MCF 10A (cell line): ENCODE results near the gene DISP2. TPM values are rescaled to one million over a fixed set of nuclear protein-coding genes. Genes with fewer than 3 reads are reported as not detected.

Source experiments
- BruUV-seq: library from RNA; stranded (reverse); fragments of 400-500 nt; replicated peaks from 2 replicates; lab custom pipeline; 2021; lab: Mats Ljungman, UMichigan
- CTCF ChIA-PET: fragments of 300-600 bp; sonication (Branson Sonifier 250); formaldehyde crosslinking; extraction: SDS; loops from one replicate; lab custom pipeline; 2021; ENCODE audit warnings: antibody characterized with exemption, inconsistent platforms; lab: Yijun Ruan, JAX
- POLR2A ChIA-PET: fragments of 300-600, 350-650 bp; sonication (Branson Sonifier 250); formaldehyde crosslinking; extraction: SDS; loops from one replicate; lab custom pipeline; 2020; ENCODE audit warnings: antibody characterized with exemption, inconsistent platforms; lab: Yijun Ruan, JAX
- DNase-seq: peaks from one replicate; pipeline ENCODE4 v3.0.0-alpha.2; 2018; ENCODE audit not compliant: unreplicated experiment
- H3K27ac Mint-ChIP-seq: one replicate; pipeline ENCODE4 v1.8.0; 2022; ENCODE audit warnings: mild to moderate bottlenecking, low read depth, mixed read lengths; ENCODE audit not compliant: unreplicated experiment
- H3K27me3 Mint-ChIP-seq: one replicate; pipeline ENCODE4 v1.8.0; 2022; ENCODE audit warnings: mixed read lengths; ENCODE audit not compliant: insufficient read depth, unreplicated experiment
- H3K36me3 Mint-ChIP-seq: one replicate; pipeline ENCODE4 v1.8.0; 2022; ENCODE audit warnings: mild to moderate bottlenecking, moderate library complexity, mixed read lengths; ENCODE audit not compliant: insufficient read depth, unreplicated experiment
- H3K4me1 Mint-ChIP-seq: one replicate; pipeline ENCODE4 v1.8.0; 2022; ENCODE audit warnings: mixed read lengths; ENCODE audit not compliant: insufficient read depth, unreplicated experiment
- H3K4me3 Mint-ChIP-seq: one replicate; pipeline ENCODE4 v1.8.0; 2022; ENCODE audit warnings: mild to moderate bottlenecking, moderate library complexity, mixed read lengths; ENCODE audit not compliant: unreplicated experiment
- H3K9me3 Mint-ChIP-seq: one replicate; pipeline ENCODE4 v1.8.0; 2022; ENCODE audit warnings: mixed read lengths; ENCODE audit not compliant: unreplicated experiment
- intact Hi-C: fragments of 100-400 bp; cut with micrococcal nuclease; formaldehyde crosslinking; loops from 2 replicates; pipeline ENCODE4 v1.14.1; 2022
- total RNA-seq: library from RNA; stranded (reverse); gene quantifications from 2 replicates; pipeline ENCODE4 v1.2.3, GENCODE V29; 2022
- TF ChIP-seq, protein P1 (sequence below): fragments of 200-600 bp; IDR thresholded peaks from one replicate; pipeline ENCODE4 v1.8.0; 2022; ENCODE audit warnings: antibody characterized with exemption, mild to moderate bottlenecking; ENCODE audit not compliant: unreplicated experiment

The DISP2 gene
- total RNA-seq, 1 experiment from 2014 or later = 1.8 TPM

GRCh38 chr15:40366457-40367370, 8.7 kb downstream of the DISP2 start:
- no TSS peak for BruUV-seq
- Mint-ChIP-seq H3K4me1 (peaks cover 6% of the 10 kb centered on the region), H3K36me3 (peaks cover 7% of the 10 kb centered on the region), H3K9me3 (no peaks in the 10 kb centered on the region), H3K4me3 (no peak overlapping the region), H3K27ac (no peak overlapping the region), H3K27me3 (no peaks in the 10 kb centered on the region)
- ChIA-PET POLR2A (interaction anchor here (0.6 to 1.6 kb wide), 5 partner anchors 22 to 44 kb away, joined by 3 to 7 read pairs (median 4); no protein-coding TSS in a partner anchor), CTCF (interaction anchor here (0.6 to 8.1 kb wide), 22 partner anchors 9 to 289 kb away, joined by 3 to 112 read pairs (median 10); partner anchors contain the start of genes CCDC9B, DISP2 and KNSTRN)
- TF ChIP-seq, protein P1, sequence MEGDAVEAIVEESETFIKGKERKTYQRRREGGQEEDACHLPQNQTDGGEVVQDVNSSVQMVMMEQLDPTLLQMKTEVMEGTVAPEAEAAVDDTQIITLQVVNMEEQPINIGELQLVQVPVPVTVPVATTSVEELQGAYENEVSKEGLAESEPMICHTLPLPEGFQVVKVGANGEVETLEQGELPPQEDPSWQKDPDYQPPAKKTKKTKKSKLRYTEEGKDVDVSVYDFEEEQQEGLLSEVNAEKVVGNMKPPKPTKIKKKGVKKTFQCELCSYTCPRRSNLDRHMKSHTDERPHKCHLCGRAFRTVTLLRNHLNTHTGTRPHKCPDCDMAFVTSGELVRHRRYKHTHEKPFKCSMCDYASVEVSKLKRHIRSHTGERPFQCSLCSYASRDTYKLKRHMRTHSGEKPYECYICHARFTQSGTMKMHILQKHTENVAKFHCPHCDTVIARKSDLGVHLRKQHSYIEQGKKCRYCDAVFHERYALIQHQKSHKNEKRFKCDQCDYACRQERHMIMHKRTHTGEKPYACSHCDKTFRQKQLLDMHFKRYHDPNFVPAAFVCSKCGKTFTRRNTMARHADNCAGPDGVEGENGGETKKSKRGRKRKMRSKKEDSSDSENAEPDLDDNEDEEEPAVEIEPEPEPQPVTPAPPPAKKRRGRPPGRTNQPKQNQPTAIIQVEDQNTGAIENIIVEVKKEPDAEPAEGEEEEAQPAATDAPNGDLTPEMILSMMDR = no peak
- DNase-seq = no peak
- intact Hi-C loops = no loop called here

GRCh38 chr15:40367371-40367685, 9.3 kb downstream of the DISP2 start:
- no peak for DNase-seq
- TF ChIP-seq, protein P1 = no peak
- intact Hi-C loops = no loop called here
- BruUV-seq = no TSS peak
- Mint-ChIP-seq H3K4me1 (peaks cover 6% of the 10 kb centered on the region), H3K4me3 (peak overlapping the region; percentile 64), H3K9me3 (no peaks in the 10 kb centered on the region), H3K36me3 (peaks cover 7% of the 10 kb centered on the region), H3K27me3 (no peaks in the 10 kb centered on the region), H3K27ac (peak overlapping the region; percentile 91)
- CTCF ChIA-PET = interaction anchor here (0.7 to 8.1 kb wide), 26 partner anchors 10 to 320 kb away, joined by 3 to 112 read pairs (median 10); partner anchors contain the start of genes CCDC9B, DISP2, INAFM2 and KNSTRN
- POLR2A ChIA-PET = interaction anchor here (0.8 to 2.8 kb wide), 6 partner anchors 12 to 150 kb away, joined by 3 to 10 read pairs (median 5); partner anchors contain the start of gene KNSTRN

DNA sequence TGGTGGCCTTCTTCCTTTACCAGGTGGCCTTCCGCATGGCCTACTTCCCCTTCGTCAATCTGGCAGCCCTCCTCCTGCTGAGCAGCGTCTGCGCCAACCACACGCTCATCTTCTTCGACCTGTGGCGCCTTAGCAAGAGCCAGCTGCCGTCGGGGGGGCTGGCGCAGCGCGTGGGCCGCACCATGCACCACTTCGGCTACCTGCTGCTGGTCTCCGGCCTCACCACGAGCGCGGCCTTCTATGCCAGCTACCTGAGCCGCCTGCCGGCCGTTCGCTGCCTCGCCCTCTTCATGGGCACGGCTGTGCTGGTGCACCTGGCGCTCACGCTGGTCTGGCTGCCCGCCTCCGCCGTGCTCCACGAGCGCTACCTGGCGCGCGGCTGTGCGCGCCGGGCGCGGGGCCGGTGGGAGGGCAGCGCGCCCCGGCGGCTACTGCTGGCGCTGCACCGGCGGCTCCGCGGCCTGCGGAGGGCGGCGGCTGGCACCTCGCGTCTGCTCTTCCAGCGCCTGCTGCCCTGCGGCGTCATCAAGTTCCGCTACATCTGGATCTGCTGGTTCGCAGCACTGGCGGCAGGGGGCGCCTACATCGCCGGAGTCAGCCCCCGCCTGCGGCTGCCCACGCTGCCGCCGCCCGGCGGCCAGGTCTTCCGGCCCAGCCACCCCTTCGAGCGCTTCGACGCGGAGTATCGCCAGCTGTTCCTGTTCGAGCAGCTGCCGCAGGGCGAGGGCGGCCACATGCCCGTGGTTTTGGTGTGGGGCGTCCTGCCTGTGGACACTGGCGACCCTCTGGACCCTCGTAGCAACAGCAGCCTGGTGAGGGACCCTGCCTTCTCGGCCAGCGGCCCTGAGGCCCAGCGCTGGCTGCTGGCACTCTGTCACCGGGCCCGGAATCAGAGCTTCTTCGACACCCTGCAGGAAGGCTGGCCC, 9.9 kb downstream of the DISP2 start:
- DNase-seq = peak; percentile 90
- Mint-ChIP-seq H3K36me3 (peaks cover 7% of the 10 kb centered on the region), H3K9me3 (no peaks in the 10 kb centered on the region), H3K4me3 (peak overlapping the region; percentile 64), H3K4me1 (peaks cover 6% of the 10 kb centered on the region), H3K27ac (peak overlapping the region; percentile 91), H3K27me3 (no peaks in the 10 kb centered on the region)
- TF ChIP-seq, protein P1 = peak; percentile 78
- ChIA-PET CTCF (interaction anchor here (0.6 to 8.1 kb wide), 38 partner anchors 11 to 1661 kb away, joined by 3 to 112 read pairs (median 6); partner anchors contain the start of genes CCDC9B, DISP2, INAFM2 and IVD), POLR2A (interaction anchor here (0.8 to 2.8 kb wide), 7 partner anchors 12 to 150 kb away, joined by 3 to 10 read pairs (median 4); partner anchors contain the start of gene KNSTRN)
- intact Hi-C loops = loop anchor here (1.0 kb wide), 5 partner anchors 24 to 89 kb away; partner anchors contain the start of gene CCDC9B
- no TSS peak for BruUV-seq
